ENCODE measurements around the gene IRF9.

Gene IRF9

GRCh38 chr14:24149302-24149969 is 11.6 kb upstream of the IRF9 start:
- no peak for DNase-seq

DNA sequence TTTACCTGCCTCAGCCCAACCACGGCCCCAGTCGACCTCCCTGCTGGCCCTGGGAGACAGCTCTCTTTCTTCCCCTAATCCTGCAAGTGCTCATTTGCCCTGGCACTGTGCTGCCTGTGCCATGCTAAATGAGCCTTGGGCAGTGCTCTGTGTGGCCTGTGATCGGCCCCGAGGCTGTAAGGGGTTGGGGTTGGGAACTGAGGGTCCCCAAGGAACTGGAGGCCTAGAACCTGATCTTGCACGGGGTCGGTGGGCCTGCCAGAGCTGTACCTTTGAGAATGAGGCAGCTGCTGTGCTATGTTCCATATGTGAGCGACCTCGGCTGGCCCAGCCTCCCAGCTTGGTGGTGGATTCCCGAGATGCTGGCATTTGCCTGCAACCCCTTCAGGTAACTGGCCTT is 11.0 kb upstream of the IRF9 start:
- DNase-seq = no peak

GRCh38 chr14:24150567-24150966 is 10.5 kb upstream of the IRF9 start:
- no peak for DNase-seq

- no peak for DNase-seq
Measured at GRCh38 chr14:24150993-24151392, 10.1 kb upstream of the IRF9 start.

GRCh38 chr14:24151404-24152080 is 9.5 kb upstream of the IRF9 start:
- no peak for DNase-seq

DNA sequence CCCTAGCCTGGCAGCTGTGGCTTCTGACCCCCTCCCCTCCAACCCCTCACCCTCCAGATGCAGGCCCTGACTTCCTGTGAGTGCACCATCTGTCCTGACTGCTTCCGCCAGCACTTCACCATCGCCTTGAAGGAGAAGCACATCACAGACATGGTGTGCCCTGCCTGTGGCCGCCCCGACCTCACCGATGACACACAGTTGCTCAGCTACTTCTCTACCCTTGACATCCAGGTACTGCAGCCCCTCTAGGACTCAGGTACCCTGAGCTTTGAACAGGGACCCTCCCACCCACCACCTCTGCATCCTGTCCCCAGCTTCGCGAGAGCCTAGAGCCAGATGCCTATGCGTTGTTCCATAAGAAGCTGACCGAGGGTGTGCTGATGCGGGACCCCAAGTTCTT is 6.0 kb upstream of the IRF9 start:
- no peak for DNase-seq

GRCh38 chr14:24156840-24157239 is 4.2 kb upstream of the IRF9 start:
- DNase-seq = no peak

DNA sequence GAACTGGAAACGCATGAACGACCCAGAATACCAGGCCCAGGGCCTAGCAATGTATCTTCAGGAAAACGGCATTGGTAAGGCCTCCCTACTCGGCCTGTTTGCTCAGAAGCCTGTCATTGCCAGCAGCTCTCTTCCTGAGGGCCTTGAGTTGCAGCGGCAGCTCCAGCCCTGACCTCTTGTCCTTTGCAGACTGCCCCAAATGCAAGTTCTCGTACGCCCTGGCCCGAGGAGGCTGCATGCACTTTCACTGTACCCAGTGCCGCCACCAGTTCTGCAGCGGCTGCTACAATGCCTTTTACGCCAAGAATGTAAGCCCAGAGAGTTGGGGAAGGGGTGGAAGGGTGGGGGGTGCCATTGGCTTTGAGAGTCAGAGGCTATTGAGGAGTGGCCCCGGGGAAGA is 3.7 kb upstream of the IRF9 start:
- no peak for DNase-seq

GRCh38 chr14:24159777-24160498 is 1.1 kb upstream of the IRF9 start:
- no peak for DNase-seq

DNA sequence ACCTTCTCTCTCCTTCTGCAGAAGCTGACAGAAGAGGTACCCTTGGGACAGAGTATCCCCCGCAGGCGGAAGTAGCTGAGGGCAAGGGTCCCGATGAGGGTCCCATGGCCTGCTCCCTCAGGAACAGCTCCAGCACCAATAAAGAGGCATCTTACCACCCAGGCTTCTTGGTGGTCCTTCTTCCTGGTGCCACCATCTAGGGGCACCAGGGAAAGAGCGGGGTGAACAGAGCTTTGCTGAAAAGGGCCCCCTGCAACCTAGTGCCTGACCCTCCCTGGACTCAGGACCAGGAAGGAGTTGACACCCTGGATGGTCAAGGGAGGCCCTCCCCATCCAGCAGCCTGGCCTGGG is 591 bp upstream of the IRF9 start:
- DNase-seq = no peak

- no peak for DNase-seq
Measured at GRCh38 chr14:24162093-24162492, 1.0 kb downstream of the IRF9 start.

DNA sequence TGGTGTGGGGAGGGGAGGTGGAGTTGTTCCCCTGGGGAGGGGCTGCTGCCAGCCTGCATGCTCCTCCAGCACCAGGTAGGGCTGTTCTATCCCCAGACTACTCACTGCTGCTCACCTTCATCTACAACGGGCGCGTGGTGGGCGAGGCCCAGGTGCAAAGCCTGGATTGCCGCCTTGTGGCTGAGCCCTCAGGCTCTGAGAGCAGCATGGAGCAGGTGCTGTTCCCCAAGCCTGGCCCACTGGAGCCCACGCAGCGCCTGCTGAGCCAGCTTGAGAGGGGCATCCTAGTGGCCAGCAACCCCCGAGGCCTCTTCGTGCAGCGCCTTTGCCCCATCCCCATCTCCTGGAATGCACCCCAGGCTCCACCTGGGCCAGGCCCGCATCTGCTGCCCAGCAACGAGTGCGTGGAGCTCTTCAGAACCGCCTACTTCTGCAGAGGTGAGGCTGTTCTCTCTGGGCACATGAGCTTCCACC is 3.5 kb downstream of the IRF9 start:
- no peak for DNase-seq

DNA sequence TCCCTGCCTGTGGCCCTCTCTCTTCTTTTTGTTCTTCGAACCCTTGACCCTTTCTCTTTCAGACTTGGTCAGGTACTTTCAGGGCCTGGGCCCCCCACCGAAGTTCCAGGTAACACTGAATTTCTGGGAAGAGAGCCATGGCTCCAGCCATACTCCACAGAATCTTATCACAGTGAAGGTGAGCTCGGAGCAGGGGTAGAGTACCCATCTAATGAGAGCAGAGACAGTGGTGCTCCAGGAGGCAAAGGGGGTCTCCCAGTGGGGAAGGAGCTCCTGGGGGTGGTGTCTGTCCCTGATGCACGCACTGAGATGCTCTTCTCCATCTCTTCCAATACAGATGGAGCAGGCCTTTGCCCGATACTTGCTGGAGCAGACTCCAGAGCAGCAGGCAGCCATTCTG is 4.7 kb downstream of the IRF9 start:
- no peak for DNase-seq

DNA sequence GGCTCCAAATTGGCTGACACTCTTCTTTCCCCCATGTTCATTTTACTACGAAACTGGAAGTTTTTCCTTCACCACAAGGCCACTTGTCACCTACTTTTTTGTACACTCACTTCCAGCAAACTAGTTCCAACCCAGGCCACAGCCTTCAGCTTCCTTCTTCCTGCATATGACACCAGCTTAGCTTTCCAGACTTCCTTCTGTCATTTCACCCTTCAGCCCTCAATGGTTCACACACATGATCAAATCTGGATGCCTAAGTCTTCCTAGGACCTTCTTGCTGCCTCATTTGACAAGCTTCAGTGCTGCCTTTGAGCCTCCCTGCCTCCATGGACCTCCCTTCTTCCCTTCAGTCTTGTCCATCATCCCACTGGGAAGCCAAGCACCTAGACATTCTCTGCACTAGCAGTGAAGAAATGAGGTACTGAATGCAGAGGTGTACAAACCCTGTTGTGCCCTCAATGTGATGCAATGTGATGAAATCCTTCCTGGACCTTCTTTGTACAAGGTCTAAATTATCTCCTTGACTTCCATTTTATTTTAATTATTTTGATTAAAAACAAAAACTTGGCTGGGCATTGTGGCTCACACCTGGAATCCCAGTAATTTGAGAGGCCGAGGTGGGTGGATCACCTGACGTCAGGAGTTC is 6.5 kb downstream of the IRF9 start:
- no peak for DNase-seq

GRCh38 chr14:24171422-24172260 is 10.6 kb downstream of the IRF9 start, which contains the start of gene REC8:
Gene REC8 (plus strand): TSS chr14:24172080. CDS start chr14:24172553, 473 bp downstream.
- DNase-seq = peak; percentile 28 to 70 (median 52)

DNA sequence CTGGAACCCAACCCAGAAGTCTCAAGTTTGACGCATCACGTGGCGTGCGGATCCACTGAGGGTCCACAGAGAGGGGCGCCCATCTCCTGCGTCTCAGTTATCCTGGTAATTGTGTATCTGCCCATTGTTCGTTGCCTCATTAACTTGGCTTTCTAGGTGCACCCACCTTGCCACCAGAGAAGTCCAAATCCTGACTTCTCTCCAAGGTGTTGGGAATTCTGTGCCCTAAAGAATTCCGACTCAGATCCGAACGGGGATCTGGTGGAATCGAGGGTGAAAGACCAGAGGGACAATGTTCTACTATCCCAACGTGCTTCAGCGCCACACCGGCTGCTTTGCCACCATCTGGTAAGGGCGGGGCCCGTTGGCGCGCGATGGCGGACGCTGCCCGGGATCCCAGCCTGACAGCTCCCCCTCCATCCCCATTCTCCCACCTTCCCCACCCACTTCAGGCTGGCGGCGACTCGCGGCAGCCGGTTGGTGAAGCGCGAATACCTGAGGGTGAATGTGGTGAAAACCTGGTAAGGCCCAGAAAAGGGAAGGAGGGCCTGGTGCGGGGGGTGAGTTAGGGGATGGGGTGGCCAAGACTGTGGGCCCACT is 11.3 kb downstream of the IRF9 start:
- no peak for DNase-seq

DNA sequence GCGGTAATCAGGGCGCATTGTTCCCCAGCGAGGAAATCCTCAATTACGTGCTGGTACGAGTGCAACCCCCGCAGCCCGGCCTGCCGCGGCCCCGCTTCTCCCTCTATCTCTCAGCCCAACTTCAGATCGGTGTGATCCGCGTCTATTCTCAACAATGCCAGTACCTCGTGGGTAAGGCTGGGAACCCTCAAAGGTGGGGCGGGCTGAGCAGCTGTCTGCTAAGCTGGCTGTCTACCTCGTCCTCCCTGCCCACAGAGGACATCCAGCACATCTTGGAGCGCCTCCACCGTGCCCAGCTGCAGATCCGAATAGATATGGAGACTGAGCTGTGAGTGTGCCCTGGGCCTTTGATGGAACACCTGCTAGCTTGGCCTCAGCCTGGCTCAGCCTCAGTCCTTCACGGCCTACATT is 11.8 kb downstream of the IRF9 start:
- DNase-seq = no peak

DNA sequence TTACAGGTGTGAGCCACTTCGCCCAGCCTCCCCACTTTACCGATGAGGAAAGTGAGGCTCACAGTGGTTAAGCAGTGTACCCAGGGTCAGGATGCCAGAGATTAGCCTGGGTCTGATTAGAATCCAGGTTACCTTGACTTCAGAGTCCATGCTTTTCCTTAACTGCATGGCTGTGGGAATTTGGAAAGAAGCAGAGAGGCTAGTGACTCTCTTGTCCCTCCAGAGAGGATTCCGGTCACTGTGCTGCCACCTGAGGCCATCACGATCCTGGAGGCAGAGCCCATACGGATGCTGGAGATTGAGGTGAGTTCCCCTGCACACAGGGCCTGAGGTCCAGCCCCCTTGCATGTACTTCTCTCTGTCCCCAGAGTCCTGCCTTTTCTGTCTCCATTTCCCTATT is 15.5 kb downstream of the IRF9 start:
- DNase-seq = no peak

DNA sequence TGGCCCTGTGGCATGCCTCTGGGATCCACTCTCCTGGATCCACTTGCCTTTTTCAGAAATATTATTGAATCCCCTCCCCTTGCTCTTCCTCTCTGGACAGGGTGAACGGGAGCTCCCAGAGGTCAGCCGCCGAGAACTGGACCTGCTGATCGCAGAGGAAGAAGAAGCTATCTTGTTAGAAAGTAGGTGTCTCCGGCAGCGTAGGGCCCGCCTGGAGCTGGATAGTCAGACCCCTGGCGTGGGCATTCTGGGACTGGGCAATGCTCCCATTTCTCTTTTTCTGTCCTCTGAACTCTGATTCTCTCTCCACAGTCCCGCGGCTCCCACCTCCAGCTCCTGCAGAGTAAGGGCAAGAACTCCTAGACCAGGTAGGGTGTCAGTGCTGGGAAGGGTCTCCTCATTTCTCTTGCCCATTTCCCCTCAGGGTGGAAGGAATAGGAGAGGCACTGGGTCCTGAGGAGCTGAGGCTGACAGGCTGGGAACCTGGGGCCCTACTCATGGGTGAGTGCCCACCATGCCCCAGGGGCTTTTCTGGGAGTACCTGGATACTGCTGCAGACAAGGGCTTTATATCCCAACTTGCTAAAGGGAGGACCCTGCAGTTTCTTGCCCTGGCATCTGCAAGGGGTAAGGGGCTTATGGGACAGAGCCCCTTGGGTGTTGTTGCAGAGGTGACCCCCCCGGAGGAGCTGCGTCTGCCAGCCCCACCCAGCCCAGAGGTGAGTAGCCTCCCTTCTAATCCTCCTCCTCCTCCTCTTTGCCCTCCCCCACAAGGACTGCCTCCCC is 16.2 kb downstream of the IRF9 start:
- no peak for DNase-seq

DNA sequence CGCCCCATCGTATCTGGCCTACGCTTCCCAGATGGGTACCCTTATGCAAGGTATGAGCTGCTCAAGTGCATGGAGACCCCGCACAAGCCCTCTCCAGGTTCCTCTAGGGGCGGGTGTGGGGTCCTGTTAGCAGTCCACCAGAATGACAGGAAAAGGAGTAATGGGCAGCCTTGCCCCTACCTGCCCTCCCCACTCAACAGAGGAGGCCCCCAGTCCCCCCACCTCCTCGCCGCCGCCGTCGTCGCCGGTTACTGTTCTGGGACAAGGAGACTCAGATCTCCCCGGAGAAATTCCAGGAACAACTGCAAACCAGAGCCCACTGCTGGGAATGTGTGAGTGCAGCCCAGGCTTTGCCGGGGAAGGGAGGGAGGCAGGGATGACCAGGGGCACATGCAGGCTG is 16.8 kb downstream of the IRF9 start:
- DNase-seq = no peak
